NK-92 (cell line): ENCODE data around the gene LOXL4.

Source experiments
- DNase-seq: peaks from one replicate; lab custom pipeline; 2025; ENCODE audit not compliant: unreplicated experiment; lab: John Stamatoyannopoulos, UW

Gene LOXL4

DNA sequence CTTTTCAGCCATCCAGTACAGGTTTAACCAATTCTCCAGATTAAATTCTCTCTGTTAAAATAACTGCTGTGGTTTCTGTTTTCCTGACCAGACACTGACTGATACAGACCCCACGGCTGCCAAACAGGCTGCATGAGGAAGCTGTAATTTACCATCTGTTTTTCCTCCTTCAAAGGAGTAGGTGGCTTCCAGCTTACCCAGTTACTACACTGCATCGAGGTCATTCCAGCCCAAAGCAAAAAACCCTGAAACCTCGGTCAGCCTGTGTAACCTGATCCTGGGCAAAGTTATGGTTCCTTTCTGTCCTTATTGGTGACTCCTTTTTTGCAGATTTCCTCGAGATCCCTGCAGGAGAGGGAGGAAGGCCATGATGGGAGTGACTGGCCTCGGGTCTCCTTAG is 27.9 kb upstream of the LOXL4 start:
- no peak for DNase-seq

DNA sequence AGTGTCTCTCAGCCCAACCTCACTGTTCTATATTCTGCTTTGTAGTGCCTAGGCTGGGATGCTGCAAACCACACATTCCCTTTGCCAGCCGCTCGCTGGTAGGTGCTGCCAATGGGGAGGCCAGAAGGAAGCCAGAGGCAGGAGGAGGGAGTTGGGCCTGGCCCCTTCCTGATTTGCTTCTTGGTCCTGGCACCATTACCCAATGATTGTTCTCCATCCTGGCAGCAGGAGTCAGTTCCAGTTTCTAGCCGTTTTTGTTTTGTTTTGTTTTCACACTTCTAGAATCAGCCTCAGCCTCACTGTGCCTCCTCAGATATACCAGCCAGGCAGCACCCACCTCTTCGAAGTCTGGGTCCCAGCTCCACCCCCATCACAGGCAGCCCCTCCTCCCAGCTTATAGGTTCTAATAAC is 27.4 kb upstream of the LOXL4 start:
- DNase-seq, result no peak

DNA sequence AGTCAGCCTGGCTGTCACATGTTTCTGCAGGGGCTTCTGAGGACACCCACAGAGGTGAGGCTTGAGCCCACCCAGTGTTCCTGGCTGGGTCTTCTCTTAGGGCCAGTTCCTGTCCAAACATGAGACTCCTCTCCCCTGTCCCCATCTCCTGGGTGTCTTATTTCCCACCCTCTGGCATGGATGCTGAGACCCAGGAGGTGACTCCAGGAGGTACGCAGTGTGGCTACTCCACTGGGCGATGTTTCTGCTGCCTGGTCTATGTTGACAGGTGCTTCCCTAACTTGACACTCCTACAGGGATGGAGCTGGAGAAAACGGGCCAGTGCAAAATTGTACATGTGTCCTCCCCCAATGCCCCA is 26.3 kb upstream of the LOXL4 start:
- no peak for DNase-seq

DNA sequence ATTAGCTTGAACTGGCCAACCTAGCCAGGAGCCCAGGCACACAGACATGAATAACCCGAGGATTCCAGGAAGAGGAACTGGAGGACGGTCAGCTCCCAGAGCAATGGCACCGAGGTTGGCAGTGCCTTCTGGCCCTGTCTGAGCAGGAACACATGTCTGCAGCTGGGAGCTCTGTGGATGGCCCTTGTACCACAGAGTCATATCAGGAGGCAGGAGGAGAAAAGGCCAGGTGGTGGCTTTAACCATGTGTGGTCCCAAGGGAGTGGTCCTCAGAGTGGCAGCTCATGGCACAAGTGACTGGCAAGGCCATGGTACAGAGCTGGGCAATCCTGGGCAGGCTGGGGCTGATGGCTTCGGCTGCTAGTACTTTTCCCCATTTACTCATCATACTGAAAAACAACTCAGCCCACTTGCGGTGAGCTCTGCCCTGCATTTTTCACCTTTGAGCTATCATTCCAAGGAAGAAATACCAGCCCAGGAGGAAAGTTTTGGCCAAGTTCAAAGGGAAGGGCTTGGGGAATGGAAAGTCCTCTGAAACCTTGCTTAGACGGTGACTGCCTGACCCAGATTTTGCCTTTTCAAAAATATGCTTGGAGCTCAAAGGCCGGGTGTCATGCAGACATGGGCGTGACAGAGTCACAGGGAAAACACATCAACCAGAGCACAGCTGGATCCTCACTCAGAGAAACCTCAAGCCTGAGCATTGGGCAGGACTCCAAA is 25.7 kb upstream of the LOXL4 start:
- DNase-seq, result no peak

DNA sequence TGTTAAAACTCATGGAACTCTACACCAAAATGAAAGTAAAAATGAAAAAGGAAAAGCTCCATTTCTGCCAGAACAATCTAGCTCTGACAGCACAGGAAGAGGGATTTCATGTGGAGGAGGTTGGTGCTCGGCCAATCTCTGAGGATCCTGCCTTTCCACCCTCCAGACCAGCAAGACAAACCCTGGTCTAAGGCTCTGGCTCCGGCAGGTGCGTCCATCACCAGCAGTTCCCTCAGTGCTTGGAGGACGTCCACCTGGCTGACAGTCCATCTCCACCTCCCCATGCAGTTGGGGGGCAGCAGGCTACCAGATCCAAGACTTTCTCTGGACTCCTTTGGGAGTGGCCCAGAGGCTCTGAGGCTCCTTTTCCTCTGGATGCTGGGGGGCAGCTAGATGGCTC is 25.0 kb upstream of the LOXL4 start:
- no peak for DNase-seq

DNA sequence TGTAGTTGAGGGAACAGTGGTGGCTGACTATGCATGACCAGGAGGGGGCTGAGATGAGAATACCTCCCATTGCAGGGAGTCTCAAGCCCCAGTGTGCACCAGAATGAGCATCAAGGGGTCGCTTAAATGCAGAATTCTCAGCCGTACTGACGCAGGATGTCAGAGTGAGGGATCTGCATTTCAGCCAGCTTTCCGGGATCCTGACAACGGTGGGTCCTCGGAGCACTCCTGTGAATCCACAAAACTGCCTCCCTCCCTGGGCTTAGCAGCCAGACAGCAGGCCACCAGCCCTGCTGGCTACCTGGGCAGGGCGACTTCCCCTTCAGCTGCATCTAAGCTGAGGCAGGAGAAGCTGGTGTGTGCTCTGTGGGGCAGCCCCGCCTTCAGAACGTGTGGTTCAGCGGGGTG is 21.8 kb upstream of the LOXL4 start:
- DNase-seq, result no peak

DNA sequence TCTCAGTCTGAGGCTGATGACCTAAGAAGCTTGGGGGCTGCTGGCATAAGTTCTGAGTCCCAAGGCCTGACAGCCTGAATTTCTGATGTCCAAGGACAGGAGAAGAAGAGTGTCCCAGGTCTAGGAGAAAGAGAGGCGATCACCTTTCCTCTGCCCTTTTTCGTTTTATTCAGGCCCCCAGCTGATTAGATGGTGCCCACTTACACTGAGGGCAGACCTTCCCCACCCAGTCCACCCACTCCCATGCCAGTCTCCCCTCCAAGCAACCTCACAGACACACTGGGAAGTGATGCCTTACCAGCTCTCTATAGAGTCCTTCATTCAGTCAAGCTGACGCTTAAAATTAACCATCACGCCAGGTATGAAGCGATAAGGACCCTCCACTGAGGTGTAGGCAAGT is 19.3 kb upstream of the LOXL4 start:
- no peak for DNase-seq

DNA sequence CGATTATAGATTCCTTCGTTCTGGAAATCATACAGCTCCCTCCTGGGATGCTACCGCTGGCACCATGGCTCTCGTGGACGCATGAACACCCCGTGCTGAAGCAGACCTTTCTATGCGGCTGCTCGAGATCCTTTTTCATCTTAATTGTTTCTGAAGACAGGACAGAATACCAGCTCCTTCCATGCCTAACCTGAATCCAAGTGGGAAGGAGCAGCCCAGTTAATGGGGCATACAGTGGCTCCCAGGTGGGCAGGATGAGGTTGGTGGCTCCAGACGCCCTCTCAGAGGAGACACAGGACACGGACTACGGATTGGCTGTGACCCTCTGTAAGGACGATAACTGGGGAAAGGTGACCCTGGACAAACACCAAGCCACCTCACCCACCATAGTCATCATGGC is 18.4 kb upstream of the LOXL4 start:
- no peak for DNase-seq

DNA sequence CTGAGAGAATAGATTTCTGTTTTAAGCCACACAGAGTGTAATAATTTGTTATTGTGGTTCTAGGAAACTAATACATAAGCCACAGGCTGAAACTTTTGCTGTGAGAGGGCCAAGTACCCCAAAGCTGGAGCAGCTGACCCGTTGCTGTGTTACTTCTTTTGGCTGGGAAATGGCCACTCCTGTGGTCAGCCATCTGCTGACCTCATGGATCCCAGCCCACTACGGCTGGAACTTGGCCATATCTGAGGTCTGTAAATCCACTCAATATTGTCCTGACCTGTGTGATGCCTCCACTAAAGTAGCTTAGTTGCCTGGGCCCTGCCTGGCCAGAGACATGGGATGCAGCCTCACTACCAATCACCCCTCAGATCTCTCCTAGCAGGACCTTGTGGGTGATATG is 17.4 kb upstream of the LOXL4 start:
- no peak for DNase-seq

DNA sequence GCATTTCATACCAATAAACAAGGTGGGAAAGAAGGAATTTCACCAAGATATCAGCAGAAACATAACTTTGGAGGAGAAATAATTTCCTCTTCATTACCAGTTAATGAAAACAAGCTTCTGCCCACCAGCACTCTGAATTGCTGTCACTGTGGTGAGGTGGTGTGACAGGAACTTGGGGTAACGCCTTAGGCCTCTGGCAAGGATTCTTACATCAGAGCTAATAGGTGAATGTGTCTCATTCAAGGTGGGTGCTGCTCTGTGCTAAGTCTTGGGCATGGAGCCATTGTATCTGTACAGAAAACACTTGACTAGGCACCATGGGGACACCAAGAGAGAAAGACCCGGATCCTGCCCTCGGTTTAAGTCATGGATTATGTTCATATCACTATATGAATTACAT is 8.3 kb upstream of the LOXL4 start:
- DNase-seq, result no peak

DNA sequence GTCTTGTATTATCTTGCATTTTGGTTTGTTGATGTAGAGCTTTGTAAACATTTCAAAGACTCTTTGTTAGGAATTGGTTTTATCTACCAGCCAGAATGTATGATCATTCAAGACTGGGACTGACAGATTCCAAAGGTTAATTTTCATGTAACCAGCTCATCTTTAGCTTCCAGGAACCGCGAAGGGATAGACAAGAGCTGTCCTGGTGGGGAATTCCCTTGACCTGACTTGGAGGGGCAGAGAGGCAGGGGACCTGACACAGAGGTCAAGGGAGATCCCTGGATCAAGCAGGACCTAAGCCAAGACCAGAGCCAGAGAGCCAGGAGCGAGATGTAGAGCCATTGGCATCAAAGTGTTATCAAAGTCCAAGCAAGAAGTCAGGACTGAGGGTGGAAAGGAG is 6.6 kb upstream of the LOXL4 start:
- DNase-seq, result no peak

DNA sequence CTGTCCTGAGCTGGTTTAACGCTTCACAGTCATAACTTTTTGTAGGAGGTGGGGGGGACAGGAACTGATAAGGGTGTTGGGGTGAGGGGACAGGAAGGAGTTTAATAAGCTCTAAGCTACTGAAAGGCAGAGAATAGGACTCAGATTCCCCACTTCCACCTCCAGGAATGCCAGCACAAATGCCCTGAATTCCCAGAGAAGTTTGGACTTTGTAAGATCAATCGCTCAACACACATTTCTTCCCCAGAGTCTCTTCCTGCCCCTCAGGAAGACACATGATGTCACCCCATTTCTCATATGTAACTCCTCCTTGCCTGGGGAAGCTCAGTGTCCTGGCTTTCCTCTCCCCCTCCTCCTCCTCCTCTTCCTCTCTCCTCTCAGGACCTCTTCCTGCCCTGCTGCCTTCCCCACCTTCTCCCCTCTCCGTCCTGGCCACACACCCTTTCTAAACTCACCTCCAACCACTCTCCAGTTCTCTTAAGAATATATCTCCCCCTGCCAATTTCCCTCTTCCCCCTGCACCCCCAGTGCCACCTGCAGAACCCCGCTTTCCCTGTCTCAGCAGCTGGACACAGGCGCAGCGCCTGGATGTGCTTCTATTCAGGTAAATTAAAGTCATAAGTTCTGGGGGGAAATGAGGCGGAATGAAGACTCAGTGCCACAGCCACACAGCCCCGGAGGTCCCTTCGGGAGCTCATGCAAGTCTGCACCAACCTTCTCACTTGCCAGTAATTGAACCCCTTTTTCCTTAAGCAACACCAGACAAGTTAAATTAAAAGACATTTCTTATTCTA is 5.3 kb upstream of the LOXL4 start:
- DNase-seq, result no peak

DNA sequence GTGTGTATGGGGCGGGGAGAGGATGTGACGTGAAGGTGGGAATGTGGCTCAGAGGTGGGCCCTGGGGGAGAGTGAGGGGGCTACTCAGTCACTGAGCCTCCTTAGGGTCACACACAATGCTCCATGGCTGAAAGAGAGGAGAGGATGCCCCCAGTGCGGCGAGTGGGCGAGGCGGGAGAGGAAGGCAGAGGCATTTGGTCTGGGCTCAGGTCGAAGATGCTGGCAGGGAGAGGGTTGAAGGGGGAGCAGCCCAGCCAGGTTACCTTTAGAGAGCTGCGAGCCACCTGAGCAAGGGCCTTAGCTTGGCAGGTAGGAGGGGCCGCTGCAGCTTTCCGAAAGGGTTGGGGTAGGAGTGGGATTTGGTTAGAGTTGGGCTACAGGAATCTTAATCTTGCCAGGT is 4.7 kb upstream of the LOXL4 start:
- no peak for DNase-seq

DNA sequence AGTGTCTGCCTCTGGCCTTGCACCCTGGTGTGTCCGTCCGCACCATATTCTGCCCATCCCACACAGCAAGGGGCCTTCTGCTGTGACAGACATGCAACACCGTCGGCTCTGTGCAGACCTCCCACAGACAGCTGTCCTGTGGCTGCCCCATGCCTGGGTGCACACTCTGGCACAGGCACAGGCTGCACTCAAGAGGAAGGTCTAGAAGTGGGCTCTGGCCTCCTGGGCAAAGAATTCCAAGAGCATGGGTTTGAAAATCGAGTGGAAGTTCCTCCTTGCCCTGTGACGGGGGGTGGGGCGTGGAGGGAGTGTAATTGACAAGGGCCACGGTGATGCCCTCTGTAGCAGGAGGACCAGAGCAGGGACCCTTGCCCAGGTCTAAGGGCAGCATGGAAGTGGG is 4.3 kb upstream of the LOXL4 start:
- DNase-seq, result no peak

DNA sequence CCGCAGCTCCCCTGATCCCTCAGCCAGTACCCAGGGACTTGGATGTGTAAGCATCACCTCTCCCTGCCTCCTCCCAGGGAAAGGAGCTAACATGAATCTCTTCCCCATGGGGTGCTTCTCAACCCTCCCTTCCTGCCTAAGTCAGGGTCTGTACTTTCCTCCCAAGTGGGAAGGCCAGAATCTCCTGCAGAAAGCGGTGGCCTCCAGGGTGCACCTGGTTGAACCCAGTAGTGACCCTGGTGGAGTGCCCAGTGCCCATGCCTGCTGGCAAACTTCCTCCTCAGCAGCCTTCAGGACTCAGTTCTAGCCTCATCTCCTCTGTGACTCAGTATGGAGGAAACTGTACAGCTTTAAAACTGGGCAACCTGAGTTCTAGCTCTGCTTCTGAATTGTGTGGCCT is 2.8 kb upstream of the LOXL4 start:
- no peak for DNase-seq

DNA sequence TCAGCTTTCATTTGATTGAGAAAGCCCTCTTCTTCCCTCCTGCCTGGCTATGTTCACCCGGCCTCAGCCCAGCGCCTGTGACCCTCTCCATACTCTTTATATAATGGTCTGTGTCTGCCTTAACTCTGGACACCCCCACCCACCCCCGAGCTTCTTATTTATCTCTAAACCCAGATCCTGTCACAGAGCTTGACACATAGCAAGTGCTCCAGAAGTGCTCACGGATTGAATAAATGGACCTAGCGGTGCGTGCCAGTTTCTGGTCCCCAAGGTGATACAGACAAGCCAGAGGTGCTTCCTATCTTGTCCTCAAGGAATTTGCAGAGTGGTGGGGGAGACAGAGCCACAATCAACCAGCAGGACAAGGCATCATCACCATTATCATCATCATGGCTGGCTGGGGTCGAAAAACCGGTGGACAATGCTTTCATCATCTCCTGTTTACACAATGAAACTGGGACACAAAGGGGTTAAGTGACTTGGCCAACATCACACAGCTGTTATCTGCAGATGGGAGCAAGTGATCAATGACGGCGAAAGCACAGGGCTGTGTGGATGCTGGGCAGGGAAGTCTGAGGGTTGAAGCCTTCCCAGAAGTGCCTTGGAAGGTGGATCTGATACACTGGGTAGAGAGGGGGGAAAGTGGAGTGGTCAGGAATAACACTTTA is 2.2 kb upstream of the LOXL4 start:
- DNase-seq, result no peak

DNA sequence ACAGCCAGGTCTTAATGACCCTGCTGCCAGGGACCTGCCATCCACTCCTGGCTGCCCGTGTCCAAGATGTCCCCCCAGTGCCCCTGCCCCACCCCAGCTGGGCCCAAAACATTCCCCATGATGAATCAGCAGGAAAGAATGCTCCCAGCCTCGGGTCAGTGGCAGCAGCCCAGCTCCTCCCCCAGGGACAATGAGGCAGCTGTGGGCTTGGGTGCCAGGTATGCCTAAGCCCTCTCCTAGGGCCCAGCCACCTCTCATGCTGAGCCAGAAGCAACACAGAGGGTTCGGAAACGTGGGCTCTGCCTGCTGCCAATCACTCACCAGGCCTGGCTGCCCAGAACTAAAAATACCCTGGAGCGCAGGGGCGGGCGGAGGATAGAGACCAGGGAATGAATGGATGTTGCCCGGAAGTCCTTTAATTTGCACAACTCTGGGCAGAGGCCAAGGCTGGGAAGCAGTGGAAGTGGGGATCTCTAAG is 1.5 kb upstream of the LOXL4 start:
- DNase-seq, result no peak

DNA sequence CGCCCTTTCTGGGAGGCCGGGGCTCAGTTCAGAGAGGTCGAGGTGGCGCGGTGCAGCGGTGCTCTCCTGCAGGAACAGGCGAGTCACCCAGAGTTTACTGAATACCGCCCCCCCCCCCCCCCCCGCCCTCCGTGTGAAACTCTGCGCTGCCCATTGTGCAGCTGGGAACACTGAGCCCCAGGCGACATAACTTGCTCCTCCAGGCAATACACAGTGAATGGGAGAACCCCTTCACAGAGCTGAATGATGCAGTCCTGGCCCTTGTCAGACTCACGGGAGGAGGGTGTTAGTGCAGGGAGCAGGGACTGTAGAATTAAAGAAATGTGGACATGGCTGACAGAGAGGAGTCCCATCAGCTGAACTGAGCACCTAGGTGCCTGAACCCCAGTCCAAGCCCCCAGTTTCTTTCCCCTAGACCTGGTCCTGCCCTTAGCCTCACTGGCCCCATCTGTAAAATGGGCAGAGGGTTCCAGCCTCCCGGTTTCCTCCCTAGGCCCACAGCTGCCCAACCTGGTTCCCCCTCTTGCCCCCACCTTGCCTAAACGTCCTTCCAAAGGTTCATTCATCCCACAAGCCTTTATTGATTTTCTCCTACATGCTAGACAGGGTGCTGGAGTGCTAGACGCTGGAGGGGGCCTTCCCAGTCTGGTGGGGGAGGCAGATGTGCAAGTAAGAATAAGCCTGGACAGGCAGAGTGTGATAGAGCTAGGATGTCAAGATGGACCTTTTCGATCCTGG is 869 bp upstream of the LOXL4 start:
- DNase-seq, result no peak

DNA sequence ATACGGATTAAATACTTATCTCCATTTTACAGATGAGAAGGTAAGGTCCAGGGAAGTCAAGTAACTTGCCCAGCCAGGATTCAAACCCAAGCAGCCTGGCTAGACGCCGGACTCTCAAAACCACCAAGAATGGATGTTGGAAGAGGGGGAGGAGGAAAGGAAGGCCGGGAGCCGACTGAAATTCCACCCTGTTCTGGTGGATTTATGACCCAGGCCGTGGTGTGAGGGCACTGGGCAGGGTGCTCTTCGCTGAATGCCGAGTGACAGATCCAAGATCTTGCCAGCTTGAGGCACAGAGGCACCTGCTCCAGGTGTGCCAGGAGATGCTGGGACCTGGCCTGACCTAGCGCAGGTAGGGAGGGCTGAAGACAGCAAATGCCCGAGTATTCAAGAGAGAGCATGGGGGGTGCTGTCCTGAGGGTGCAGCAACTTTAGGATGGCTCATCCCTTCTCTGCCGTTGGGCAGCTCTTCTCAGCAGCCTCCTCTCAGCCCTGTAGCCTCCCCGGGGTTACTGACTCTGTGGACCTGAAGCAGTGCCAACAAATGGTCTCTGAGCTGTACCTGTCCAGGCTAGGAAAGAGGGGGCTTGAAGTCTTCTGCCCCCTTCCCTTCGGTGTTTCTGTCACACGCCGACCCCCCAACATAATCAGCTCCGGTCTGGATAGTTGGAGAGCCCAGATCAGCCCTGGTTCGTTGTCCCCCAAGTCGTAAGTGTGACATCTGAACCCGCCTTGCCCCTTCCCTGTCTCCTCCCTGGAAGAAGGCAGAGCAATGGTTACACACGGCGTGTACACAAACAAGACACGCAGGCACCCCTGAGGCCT is 713 bp downstream of the LOXL4 start:
- no peak for DNase-seq

DNA sequence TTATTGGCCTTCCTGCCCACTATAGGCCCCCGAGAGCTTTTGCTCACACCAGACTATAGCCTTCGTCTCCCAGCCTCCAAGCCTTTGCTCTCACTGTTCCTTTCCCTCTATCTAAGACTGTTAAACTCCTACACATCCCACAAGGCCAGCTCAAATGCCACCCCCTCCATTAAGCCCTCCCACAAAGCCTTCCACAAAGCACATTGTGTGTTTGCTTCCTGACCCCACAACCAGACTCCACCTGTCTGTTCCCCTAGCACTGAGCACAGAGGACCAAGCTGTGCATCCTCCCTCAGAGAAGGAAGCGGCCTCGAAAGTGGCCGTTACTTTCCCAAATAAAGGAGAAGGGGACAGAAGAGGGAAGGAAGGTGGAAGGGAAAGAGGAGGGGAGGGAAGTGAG is 1.3 kb downstream of the LOXL4 start:
- DNase-seq, result no peak
